H7 (cell line): ENCODE data around the gene ABCC12. TPM values are rescaled to one million over a fixed set of nuclear protein-coding genes. Genes with fewer than 3 reads are reported as not detected.
"Not testable (repeated sequence)": the region's sequence is repeated elsewhere in the genome, so short reads cannot be mapped to it uniquely, and the experiment has no call there.

ENCODE experiments used
- DNase-seq: peaks from one replicate; pipeline ENCODE4 v3.0.0; 2012
- H3K27me3 ChIP-seq: 2 replicates; pipeline ENCODE4 v1.6.0; 2011; ENCODE audit warnings: mild to moderate bottlenecking, low read length; ENCODE audit not compliant: control insufficient read depth, insufficient read depth
- H3K36me3 ChIP-seq: replicated peaks from 2 replicates; pipeline ENCODE4 v1.5.1; 2011; ENCODE audit warnings: low read length; ENCODE audit not compliant: control insufficient read depth, insufficient read depth
- H3K4me3 ChIP-seq: 2 replicates; pipeline ENCODE4 v1.5.1; 2011; ENCODE audit warnings: low read depth, mild to moderate bottlenecking, control low read depth, low read length, moderate library complexity; ENCODE audit not compliant: insufficient read depth
- total RNA-seq: library from RNA; depleted of rRNA; stranded (reverse); fragments of >200 nt; shearing (Covaris generic); gene quantifications from 2 replicates; pipeline ENCODE4 v1.2.3, GENCODE V29; 2014

ABCC12 gene
- total RNA-seq, 1 experiment from 2014 or later, result not detected

DNA sequence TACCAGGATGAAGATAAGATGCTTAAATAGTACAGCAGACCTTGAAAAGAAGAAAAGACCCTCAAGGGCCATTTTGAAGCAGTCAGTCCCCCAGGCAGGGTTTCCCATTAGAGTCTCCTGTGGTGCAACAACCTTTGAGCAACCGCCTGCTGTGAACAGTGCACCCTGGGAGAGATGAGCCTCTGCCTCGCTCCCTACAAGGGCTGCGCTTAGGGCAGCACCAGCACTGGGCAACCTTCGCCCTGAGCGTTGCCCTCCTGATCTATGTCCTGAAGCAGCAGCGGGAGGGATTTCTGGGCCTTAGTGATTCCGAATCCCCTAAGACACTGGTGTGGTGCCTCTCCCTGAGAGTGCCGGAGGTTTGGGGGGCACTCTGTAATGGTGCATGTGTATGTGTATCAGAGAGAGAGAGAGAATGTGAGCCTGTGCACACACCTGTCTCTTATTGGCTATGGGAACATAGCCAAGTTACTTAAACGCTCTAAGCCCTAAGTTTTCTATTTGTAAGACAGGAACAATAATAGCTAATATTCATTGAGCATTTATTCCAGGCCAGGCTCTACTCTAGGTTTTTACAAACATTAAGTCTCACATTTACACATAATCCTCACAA, 25.2 kb upstream of the ABCC12 start:
- Histone ChIP-seq H3K36me3 (no peaks in the 10 kb centered on the region), H3K4me3 (no peak overlapping the region), H3K27me3 (no peaks in the 10 kb centered on the region)
- no peak for DNase-seq

DNA sequence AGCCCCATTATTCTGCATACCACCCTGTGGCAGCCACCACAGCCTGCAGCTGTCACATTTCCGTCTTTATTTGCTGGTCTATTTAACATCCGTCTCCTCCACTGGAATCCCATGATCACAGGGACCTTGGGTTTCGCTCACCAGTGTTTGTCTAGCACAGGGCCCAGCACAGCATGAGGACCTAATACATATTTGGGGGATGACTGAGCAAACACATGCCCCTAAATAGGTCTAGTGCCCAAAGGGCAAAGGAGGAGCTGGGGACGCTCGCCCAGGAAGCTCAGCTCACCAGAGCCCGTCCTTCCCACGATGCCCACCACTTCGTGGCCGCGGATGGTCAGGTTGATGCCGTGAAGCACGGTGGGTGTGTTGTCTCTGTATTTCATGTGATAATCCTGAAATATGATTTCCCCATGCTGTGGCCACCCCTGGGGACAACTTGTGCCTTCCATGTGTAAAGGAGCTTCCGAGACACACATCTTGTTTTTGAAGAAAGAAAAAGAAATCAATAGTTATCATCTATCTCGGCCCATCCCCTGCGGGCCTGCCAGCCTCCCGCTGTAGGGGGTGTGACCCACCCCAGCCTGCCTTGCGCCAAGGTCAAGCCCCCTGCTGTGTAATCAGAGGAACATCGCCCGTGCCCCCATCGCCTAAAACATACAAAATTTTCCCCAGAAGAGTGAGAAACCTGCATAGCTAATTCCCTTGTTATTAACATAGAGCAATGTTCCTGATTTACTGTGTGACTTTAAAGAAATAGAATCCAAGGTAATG, 21.0 kb upstream of the ABCC12 start:
- H3K27me3 ChIP-seq, result no peaks in the 10 kb centered on the region
- no peaks in the 10 kb centered on the region for H3K36me3 ChIP-seq
- no peak for DNase-seq
- no peak overlapping the region for H3K4me3 ChIP-seq

DNA sequence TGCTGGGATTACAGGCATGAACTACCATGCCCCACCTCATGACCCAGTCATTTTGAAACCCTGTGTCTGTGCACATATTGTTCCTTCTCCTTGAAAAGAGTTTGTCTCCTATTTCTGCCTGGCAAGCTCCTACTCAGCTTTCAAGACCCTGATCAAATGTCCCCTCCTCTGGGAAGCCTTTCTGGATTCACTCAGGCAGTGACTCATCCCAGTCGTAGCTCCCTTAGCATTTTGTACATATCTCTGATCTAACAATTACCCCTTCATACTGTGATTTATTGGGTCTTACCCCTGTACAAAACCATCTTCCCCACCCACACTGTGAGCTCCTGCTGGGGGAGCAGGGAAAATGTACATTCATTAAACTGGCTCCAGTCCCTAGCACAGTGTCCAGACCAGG, 18.1 kb upstream of the ABCC12 start:
- no peak for DNase-seq
- Histone ChIP-seq H3K4me3 (no peak overlapping the region), H3K36me3 (no peaks in the 10 kb centered on the region), H3K27me3 (no peaks in the 10 kb centered on the region)

DNA sequence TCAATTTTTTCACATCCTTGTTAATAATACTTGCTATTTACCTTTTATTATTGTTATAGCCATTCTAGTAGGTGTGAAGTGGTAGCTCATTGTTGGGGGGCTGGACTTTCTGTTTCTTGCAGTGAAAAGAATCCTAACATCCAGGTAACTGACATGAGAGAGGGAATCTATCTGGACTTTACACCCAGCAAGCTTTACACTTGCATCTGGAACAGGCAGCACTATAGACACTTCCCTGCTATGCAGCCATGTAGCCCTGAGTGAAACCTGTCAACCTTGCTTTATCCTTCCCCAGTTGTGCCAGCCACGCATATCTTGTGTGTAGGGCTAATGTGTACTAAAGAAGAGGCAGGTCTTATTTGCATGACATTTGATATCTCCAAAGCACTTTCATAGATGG, 16.9 kb upstream of the ABCC12 start:
- Histone ChIP-seq H3K27me3 (no peaks in the 10 kb centered on the region), H3K36me3 (no peaks in the 10 kb centered on the region), H3K4me3 (no peak overlapping the region)
- no peak for DNase-seq

DNA sequence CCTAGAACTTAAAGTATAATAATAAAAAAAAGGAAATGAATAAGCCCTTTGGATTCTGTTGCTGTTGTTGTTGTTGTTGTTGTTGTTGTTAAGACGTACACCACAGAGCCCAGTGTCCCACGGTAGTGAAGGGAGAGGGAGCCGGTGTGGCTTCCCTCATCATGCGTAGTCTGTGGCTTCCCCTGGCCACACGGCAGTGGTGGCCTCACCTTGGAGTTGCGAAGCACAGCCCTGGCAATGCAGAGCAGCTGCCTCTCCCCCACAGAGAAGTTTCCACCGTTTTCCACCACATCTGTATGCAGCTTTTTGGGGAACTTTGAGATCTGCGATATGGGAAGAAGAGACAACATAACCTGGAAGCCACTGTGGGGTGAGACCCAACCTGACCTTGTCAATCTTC, 14.1 kb upstream of the ABCC12 start:
- Histone ChIP-seq H3K36me3 (no peaks in the 10 kb centered on the region), H3K27me3 (no peaks in the 10 kb centered on the region), H3K4me3 (no peak overlapping the region)
- DNase-seq, result no peak

DNA sequence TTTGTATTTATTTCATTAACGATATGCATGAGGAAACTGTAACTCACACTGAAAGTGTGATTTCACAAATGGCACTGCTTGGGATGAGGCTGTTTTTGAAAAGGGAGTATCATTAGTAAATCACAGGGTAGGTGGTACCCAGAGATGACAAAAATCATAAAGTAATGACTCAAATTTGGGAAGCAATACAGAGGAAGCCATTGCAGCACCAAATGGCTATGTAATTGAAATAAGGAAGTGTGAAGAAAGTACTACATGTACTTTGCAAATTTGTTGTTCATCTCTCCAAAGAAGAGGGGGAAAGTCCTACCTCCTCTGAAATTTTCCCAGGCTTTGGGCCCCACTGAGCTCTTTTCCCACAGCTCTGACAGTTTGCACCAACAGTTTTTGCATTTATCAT, 12.3 kb upstream of the ABCC12 start:
- Histone ChIP-seq H3K36me3 (no peaks in the 10 kb centered on the region), H3K27me3 (no peaks in the 10 kb centered on the region), H3K4me3 (no peak overlapping the region)
- DNase-seq, result no peak

DNA sequence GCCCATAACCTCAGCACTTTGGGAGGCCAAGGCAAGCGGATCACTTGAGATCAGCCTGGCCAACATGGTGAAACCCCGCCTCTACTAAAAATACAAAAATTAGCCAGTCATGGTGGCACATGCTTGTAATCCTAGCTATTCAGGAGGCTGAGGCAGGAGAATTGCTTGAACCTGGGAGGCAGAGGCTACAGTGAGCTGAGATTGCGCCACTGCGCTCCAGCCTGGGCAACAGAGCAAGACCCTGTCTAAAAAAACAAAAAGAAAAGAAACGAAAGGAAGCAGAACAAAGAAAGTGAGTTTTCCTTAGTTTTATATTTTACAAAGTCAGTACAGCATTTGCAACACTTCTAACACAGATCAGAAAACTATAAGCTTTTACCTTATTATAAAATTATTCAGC, 10.8 kb upstream of the ABCC12 start:
- not testable (repeated sequence) for DNase-seq, H3K27me3 ChIP-seq, H3K36me3 ChIP-seq, H3K4me3 ChIP-seq

DNA sequence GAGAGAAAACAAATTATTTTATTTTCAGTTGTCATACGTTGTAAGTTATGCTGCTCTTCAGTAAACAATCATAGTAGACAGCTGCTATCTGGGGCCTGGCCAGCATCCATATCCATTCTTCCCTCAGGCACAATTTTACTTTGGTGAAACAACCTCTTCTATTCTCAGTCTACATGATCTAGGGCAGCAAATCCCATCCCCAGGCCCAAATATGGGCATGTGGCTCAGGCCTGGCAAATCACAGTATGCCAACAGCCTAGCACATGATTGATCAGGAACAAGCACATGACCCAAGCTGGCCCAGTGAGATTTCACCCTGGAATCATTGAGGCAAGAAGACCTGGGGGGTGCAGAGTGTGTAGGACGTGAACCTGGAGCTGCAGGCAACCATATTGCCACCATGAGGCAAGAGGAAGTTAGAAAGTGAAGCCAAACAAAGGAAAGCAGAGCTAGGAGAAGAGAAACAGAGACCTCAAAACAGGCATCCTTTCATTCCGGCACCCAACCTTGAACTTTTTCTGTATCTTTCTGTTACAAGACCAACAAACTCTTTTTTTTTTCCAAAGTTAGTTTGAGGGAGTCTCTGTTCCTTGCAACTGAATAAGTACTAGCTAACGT, 10.3 kb upstream of the ABCC12 start:
- Histone ChIP-seq H3K4me3 (no peak overlapping the region), H3K36me3 (no peaks in the 10 kb centered on the region), H3K27me3 (no peaks in the 10 kb centered on the region)
- DNase-seq, result no peak

DNA sequence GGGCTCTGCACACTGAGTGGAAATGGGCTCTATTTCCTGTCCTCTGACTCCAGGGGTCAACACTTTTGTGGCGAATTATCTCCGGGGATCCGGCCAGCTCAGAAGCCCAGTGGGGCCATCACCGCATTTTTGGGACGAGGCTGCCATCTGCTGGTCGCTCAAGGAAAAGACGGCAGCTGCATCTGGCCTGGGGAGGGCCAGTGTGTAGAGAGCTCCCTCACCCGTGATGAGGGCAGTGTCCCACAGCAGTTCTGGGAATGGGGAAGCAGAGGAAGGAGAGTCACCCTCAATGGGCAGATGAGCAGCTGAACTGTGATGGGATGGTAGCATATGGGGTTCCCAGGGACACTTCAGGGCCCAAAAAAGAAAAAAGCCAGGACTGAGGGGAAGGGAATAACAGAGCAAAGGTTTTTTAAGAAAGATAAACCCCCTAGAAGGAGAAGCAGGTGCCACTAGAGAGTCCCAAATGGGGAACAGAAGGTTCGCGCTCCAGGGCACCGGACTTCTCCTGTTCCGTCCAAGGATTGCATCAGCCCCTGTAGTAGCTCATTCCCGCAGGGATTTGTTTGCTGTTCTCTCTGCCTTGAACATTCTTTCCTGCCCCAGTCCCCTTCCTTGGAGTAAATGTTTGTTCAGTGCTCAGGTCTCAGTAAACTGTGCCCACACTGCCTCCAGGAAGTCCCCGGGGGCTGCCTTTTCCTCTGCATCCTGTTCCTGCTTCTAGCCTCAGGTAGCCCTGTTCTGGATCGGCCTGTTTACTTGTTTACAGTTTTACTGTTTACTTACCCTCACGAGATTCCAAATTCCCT, 9.3 kb upstream of the ABCC12 start:
- H3K27me3 ChIP-seq, result no peaks in the 10 kb centered on the region
- H3K4me3 ChIP-seq, result no peak overlapping the region
- no peaks in the 10 kb centered on the region for H3K36me3 ChIP-seq
- DNase-seq, result peak; percentile 90

DNA sequence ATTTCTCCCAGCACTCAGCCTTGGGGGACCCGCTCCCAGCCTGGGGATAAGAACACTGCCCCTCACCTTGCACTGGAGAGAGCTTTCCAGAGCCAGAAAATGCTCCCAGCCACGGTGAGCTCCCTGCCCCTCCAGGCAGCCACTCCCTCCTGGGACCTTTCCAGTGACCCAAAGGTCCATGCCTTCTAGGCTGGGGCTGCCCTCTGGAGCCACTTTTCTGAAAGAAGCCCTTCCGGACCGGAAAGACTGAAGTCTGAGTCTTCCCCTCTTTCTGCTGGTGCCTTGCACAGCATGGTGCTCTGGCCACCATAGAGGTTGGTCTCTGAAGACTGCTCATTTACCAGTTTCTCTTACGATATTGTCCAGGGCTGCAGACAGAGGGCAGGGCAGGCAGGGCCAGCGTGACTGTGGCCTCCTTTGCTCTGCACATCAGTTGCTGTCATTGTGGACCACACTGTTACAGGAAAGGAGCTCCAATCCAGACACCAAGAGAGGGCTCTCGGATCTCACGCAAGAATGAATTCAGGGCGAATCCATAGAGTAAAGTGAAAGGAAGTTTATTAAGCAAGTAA, 7.1 kb upstream of the ABCC12 start:
- Histone ChIP-seq H3K36me3 (no peaks in the 10 kb centered on the region), H3K4me3 (no peak overlapping the region), H3K27me3 (no peaks in the 10 kb centered on the region)
- no peak for DNase-seq

DNA sequence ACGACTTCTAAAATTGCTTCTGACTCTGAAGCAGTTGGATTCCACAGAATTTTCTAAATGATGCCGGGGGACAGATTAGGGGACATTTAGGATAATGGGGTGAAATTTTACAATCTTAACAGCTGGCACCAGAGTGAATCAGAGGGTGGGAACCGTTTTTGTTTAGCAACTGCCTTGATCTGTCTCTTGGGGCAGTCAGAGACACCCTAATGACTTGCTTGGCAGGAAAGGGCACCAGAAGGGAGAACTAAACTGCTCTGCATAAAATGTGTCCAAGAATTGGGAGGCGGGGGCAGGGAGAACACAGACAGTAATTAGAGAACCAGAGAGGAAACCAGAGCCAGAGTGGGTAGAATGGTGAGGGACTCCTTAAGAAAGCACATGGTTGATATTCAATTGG, 6.1 kb upstream of the ABCC12 start:
- no peak overlapping the region for H3K4me3 ChIP-seq
- H3K36me3 ChIP-seq, result no peaks in the 10 kb centered on the region
- no peaks in the 10 kb centered on the region for H3K27me3 ChIP-seq
- no peak for DNase-seq

DNA sequence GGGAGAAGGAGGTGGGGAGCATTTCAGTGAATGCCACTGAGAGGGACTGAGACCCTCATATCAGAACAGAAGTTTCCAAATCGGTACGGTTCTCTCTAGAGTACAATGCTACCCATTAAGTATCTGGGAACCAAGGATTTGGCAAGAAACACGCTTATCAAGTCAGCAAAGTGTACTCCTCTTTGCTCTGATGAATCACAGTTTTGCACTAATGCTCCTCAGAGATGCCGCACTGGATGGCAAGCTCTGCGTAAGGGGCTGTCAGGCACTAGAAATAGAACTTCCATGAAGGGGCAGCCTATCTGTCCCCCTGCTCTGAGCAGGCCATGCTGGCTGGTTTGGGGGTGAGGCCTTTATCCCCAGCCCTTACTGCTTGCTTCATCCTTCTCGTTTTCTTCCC, 4.8 kb upstream of the ABCC12 start:
- Histone ChIP-seq H3K4me3 (no peak overlapping the region), H3K27me3 (peaks cover 7% of the 10 kb centered on the region), H3K36me3 (no peaks in the 10 kb centered on the region)
- no peak for DNase-seq

DNA sequence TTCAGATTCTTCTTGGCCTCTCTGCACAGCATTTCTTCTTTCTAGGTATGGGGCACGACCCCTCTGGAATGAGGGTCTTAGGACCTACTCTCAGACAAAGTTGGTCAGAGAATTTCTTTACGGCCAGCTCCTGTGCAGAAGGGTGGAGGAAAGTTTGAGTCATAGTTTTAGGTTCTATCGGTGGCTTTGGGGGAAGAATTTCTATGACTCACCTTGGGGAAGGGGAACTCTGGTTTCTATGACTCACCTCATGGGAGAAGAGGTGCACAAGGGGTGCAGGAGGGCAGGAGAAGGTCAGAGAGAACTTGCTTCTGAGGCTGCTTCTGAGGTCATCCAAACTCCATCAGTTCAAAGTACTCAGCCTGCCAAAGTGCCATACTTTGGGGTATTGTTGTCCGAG, 2.5 kb upstream of the ABCC12 start:
- DNase-seq, result no peak
- Histone ChIP-seq H3K27me3 (peaks cover 7% of the 10 kb centered on the region), H3K36me3 (no peaks in the 10 kb centered on the region), H3K4me3 (no peak overlapping the region)

DNA sequence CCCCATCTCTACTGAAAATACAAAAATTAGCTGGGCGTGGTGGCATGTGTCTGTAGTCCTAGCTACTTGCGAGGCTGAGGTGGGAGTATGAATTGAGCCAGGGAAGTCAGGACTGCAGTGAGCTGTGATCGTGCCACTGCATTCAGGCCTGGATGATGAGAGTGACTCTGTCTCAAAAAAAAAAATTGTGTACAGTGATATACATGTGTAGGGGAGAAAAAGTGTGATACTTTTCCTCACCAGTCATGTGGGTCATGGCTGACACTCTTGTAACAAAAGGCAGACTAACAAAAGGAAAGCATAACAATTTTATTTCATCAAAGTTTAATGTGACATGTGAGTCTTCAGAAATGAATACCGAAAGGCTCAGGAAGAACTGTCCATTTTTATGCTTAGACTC, 2.0 kb upstream of the ABCC12 start:
- Histone ChIP-seq H3K27me3 (peaks cover 7% of the 10 kb centered on the region), H3K36me3 (no peaks in the 10 kb centered on the region), H3K4me3 (no peak overlapping the region)
- no peak for DNase-seq
